ENCODE measurements around the gene SEC63.
A peak's percentile ranks its signal among the peaks of the same experiment; 100 is the strongest.
"Not testable (repeated sequence)": the region's sequence is repeated elsewhere in the genome, so short reads cannot be mapped to it uniquely, and the experiment has no call there.

SEC63 gene

GRCh38 chr6:107926697-107927544 lies 31.1 kb downstream of the SEC63 start:
- DNase-seq: not testable (repeated sequence)

- DNase-seq: no peak
These were observed 40.3 kb downstream of the SEC63 start for GRCh38 chr6:107917451-107918375.

GRCh38 chr6:107916961-107917360 lies 41.0 kb downstream of the SEC63 start:
- DNase-seq: not testable (repeated sequence)

- DNase-seq: no peak
These were observed 46.3 kb downstream of the SEC63 start for GRCh38 chr6:107911692-107912091.

GRCh38 chr6:107894809-107895396 lies 63.1 kb downstream of the SEC63 start:
- no peak for DNase-seq

- not testable (repeated sequence) for DNase-seq
These were observed 67.6 kb downstream of the SEC63 start for GRCh38 chr6:107890431-107890830.

GRCh38 chr6:107885950-107886349 lies 72.1 kb downstream of the SEC63 start:
- not testable (repeated sequence) for DNase-seq

- no peak for DNase-seq
These were observed 78.1 kb downstream of the SEC63 start for GRCh38 chr6:107879941-107880340.

GRCh38 chr6:107877968-107878367 lies 80.0 kb downstream of the SEC63 start:
- DNase-seq: no peak

- DNase-seq: no peak
These were observed 86.0 kb downstream of the SEC63 start for GRCh38 chr6:107871976-107872375.

GRCh38 chr6:107871512-107871911 lies 86.5 kb downstream of the SEC63 start:
- DNase-seq: not testable (repeated sequence)

GRCh38 chr6:107871016-107871415 lies 87.0 kb downstream of the SEC63 start:
- no peak for DNase-seq

- DNase-seq: peak; percentile 15
These were observed 87.6 kb downstream of the SEC63 start for GRCh38 chr6:107870381-107870780.

- DNase-seq: no peak
These were observed 88.1 kb downstream of the SEC63 start for GRCh38 chr6:107869871-107870270.

GRCh38 chr6:107868867-107869611 lies 89.0 kb downstream of the SEC63 start:
- no peak for DNase-seq

- no peak for DNase-seq
These were observed 90.7 kb downstream of the SEC63 start for GRCh38 chr6:107867302-107867615.

- peak; percentile 20 for DNase-seq
These were observed 91.3 kb downstream of the SEC63 start for GRCh38 chr6:107866606-107867301.

GRCh38 chr6:107864226-107865127 lies 93.5 kb downstream of the SEC63 start:
- DNase-seq: no peak

GRCh38 chr6:107862383-107862782 lies 95.6 kb downstream of the SEC63 start:
- peak; percentile 35 for DNase-seq

- not testable (repeated sequence) for DNase-seq
These were observed 97.0 kb downstream of the SEC63 start for GRCh38 chr6:107860963-107861362.

- not testable (repeated sequence) for DNase-seq
These were observed 97.9 kb downstream of the SEC63 start for GRCh38 chr6:107860144-107860543.
